ENCODE results near the gene FANCB.

Gene FANCB

GRCh38 chrX:14872851-14873675, at the start of gene FANCB, which contains the start of gene MOSPD2:
Gene FANCB, minus strand, starts transcription at chrX:14873069. Its CDS starts 7,559 bp downstream, at chrX:14865510.
Gene MOSPD2, plus strand, starts transcription at chrX:14873421. Its CDS starts 108 bp downstream, at chrX:14873529.
- peak; percentile 86 for DNase-seq (ENCODE audit: low spot score)

GRCh38 chrX:14922437-14922836, 49.6 kb upstream of the FANCB start:
- DNase-seq (ENCODE audit: low spot score), result peak; percentile 33

GRCh38 chrX:14920196-14920595, 47.3 kb upstream of the FANCB start:
- no peak for DNase-seq (ENCODE audit: low spot score)

GRCh38 chrX:14919407-14919806, 46.5 kb upstream of the FANCB start:
- no peak for DNase-seq (ENCODE audit: low spot score)

GRCh38 chrX:14916017-14916674, 43.3 kb upstream of the FANCB start:
- no peak for DNase-seq (ENCODE audit: low spot score)

- no peak for DNase-seq (ENCODE audit: low spot score)
Observed at GRCh38 chrX:14915596-14915995, 42.7 kb upstream of the FANCB start.

GRCh38 chrX:14913241-14913640, 40.4 kb upstream of the FANCB start:
- no peak for DNase-seq (ENCODE audit: low spot score)

- no peak for DNase-seq (ENCODE audit: low spot score)
Observed at GRCh38 chrX:14903891-14904290, 31.0 kb upstream of the FANCB start.

- DNase-seq (ENCODE audit: low spot score), result no peak
Observed at GRCh38 chrX:14902537-14902936, 29.7 kb upstream of the FANCB start.

GRCh38 chrX:14899607-14900006, 26.7 kb upstream of the FANCB start:
- peak; percentile 4 for DNase-seq (ENCODE audit: low spot score)

GRCh38 chrX:14897042-14897441, 24.2 kb upstream of the FANCB start:
- DNase-seq (ENCODE audit: low spot score), result no peak

GRCh38 chrX:14896273-14896672, 23.4 kb upstream of the FANCB start:
- no peak for DNase-seq (ENCODE audit: low spot score)

- DNase-seq (ENCODE audit: low spot score), result no peak
Observed at GRCh38 chrX:14886252-14886651, 13.4 kb upstream of the FANCB start.

GRCh38 chrX:14884714-14885113, 11.8 kb upstream of the FANCB start:
- no peak for DNase-seq (ENCODE audit: low spot score)

- no peak for DNase-seq (ENCODE audit: low spot score)
Observed at GRCh38 chrX:14883826-14884225, 11.0 kb upstream of the FANCB start.

- DNase-seq (ENCODE audit: low spot score), result no peak
Observed at GRCh38 chrX:14875624-14876023, 2.8 kb upstream of the FANCB start.

GRCh38 chrX:14873676-14874049, 794 bp upstream of the FANCB start:
- DNase-seq (ENCODE audit: low spot score), result no peak

GRCh38 chrX:14872355-14872754, 514 bp downstream of the FANCB start:
- no peak for DNase-seq (ENCODE audit: low spot score)

GRCh38 chrX:14871767-14872166, 1.1 kb downstream of the FANCB start:
- DNase-seq (ENCODE audit: low spot score), result no peak

GRCh38 chrX:14865201-14865600, 7.7 kb downstream of the FANCB start:
- peak; percentile 4 for DNase-seq (ENCODE audit: low spot score)

- no peak for DNase-seq (ENCODE audit: low spot score)
Observed at GRCh38 chrX:14864631-14865030, 8.2 kb downstream of the FANCB start.

GRCh38 chrX:14851526-14851925, 21.3 kb downstream of the FANCB start:
- DNase-seq (ENCODE audit: low spot score), result no peak

GRCh38 chrX:14843666-14844065, 29.2 kb downstream of the FANCB start:
- no peak for DNase-seq (ENCODE audit: low spot score)

- no peak for DNase-seq (ENCODE audit: low spot score)
Observed at GRCh38 chrX:14837155-14837554, 35.7 kb downstream of the FANCB start.
